ENCODE results near the gene VWC2.

- TF ChIP-seq CTCF (conservative IDR thresholded peaks at IDR 0.05; ENCODE audit: low read length) (no peak), EZH2phosphoT487 (IDR thresholded peaks at IDR 0.05; ENCODE audit: borderline replicate concordance, low read depth, low read length) (no peak)
These were observed 10.0 kb downstream of the VWC2 start for GRCh38 chr7:49783446-49783845.
